Measurements from ENCODE around the gene ARF1. TPM values are rescaled to one million over a fixed set of nuclear protein-coding genes. Genes with fewer than 3 reads are reported as not detected.

Gene ARF1
- total RNA-seq, 1 donor = 231 TPM

- H3K79me2 ChIP-seq (ENCODE audit: insufficient read depth, low read length) = peaks cover 1% of the 10 kb centered on the region
Observed at GRCh38 chr1:228073857-228074545, 8.5 kb upstream of the ARF1 start.

GRCh38 chr1:228074954-228075730 is 7.4 kb upstream of the ARF1 start:
- Histone ChIP-seq H3K27me3 (ENCODE audit: insufficient read depth, low read length) (no peaks in the 10 kb centered on the region), H3K36me3 (ENCODE audit: insufficient read depth, low read length) (no peaks in the 10 kb centered on the region), H4K20me1 (ENCODE audit: insufficient read depth, low read length) (peaks cover 52% of the 10 kb centered on the region), H3K9me3 (ENCODE audit: low read depth, low read length) (no peaks in the 10 kb centered on the region), H3K27ac (ENCODE audit: low read depth, low read length) (no peak overlapping the region), H3K4me1 (ENCODE audit: insufficient read depth, low read length) (no peaks in the 10 kb centered on the region), H3K4me2 (ENCODE audit: insufficient read depth, low read length) (no peak overlapping the region), H3K79me2 (ENCODE audit: insufficient read depth, low read length) (peaks cover 13% of the 10 kb centered on the region), H2AFZ (ENCODE audit: low read length) (no peak overlapping the region), H3K4me3 (ENCODE audit: insufficient read depth, low read length) (no peak overlapping the region)
- no peak for DNase-seq (ENCODE audit: insufficient read length, low spot score, missing footprints)
- no peak for TF ChIP-seq CTCF (IDR thresholded peaks at IDR 0.05; ENCODE audit: extremely low read depth, low read depth, low read length)

More at GRCh38 chr1:228073857-228074545, 8.5 kb upstream of the ARF1 start:
- Histone ChIP-seq H3K27me3 (ENCODE audit: insufficient read depth, low read length) (no peaks in the 10 kb centered on the region), H3K4me3 (ENCODE audit: insufficient read depth, low read length) (no peak overlapping the region), H3K4me2 (ENCODE audit: insufficient read depth, low read length) (no peak overlapping the region), H3K4me1 (ENCODE audit: insufficient read depth, low read length) (no peaks in the 10 kb centered on the region), H2AFZ (ENCODE audit: low read length) (no peak overlapping the region), H3K36me3 (ENCODE audit: insufficient read depth, low read length) (no peaks in the 10 kb centered on the region), H3K9me3 (ENCODE audit: low read depth, low read length) (no peaks in the 10 kb centered on the region), H4K20me1 (ENCODE audit: insufficient read depth, low read length) (peaks cover 40% of the 10 kb centered on the region), H3K27ac (ENCODE audit: low read depth, low read length) (no peak overlapping the region)
- TF ChIP-seq CTCF (IDR thresholded peaks at IDR 0.05; ENCODE audit: extremely low read depth, low read depth, low read length) = peak; percentile 22
- DNase-seq (ENCODE audit: insufficient read length, low spot score, missing footprints) = no peak

- Histone ChIP-seq H3K36me3 (ENCODE audit: insufficient read depth, low read length) (no peaks in the 10 kb centered on the region), H3K9me3 (ENCODE audit: low read depth, low read length) (no peaks in the 10 kb centered on the region), H3K4me3 (ENCODE audit: insufficient read depth, low read length) (no peak overlapping the region), H4K20me1 (ENCODE audit: insufficient read depth, low read length) (peaks cover 56% of the 10 kb centered on the region), H3K4me2 (ENCODE audit: insufficient read depth, low read length) (no peak overlapping the region), H3K79me2 (ENCODE audit: insufficient read depth, low read length) (peaks cover 17% of the 10 kb centered on the region), H3K4me1 (ENCODE audit: insufficient read depth, low read length) (no peaks in the 10 kb centered on the region), H3K27ac (ENCODE audit: low read depth, low read length) (no peak overlapping the region), H2AFZ (ENCODE audit: low read length) (no peak overlapping the region), H3K27me3 (ENCODE audit: insufficient read depth, low read length) (no peaks in the 10 kb centered on the region)
- no peak for TF ChIP-seq CTCF (IDR thresholded peaks at IDR 0.05; ENCODE audit: extremely low read depth, low read depth, low read length)
- DNase-seq (ENCODE audit: insufficient read length, low spot score, missing footprints) = no peak
Observed at GRCh38 chr1:228075801-228076271, 6.7 kb upstream of the ARF1 start.
